HEK293 (cell line): ENCODE data around the gene RND2.

Experiments
- CTCF ChIA-PET: fragments of 350-600 bp; formaldehyde crosslinking; extraction: SDS; loops from one replicate; lab custom pipeline; 2021; ENCODE audit warnings: antibody characterized with exemption; lab: Yijun Ruan, JAX
- POLR2A ChIA-PET: fragments of 300-600 bp; formaldehyde crosslinking; extraction: SDS; loops from one replicate; lab custom pipeline; 2020; ENCODE audit warnings: antibody characterized with exemption, inconsistent platforms; lab: Yijun Ruan, JAX
- H3K27ac ChIP-seq: fragments of 200-500 bp; sonication (Bioruptor generic); 2 replicates; pipeline ENCODE4 v1.5.1; 2014; ENCODE audit warnings: low read depth, low read length, control low read depth, inconsistent platforms; ENCODE audit errors: extremely low read depth
- H3K36me3 ChIP-seq, 2 experiments: fragments of 200-500 bp in 1 of 2; sonication (Bioruptor generic) in 1 of 2; 1 replicate in 1 of 2; 2 replicates in 1 of 2; pipeline ENCODE4 v1.5.1; 2014 to 2017; ENCODE audit warnings: inconsistent platforms in 2 of 2, low read length in 2 of 2; ENCODE audit not compliant: control insufficient read depth in 2 of 2, insufficient read depth in 1 of 2
- H3K4me1 ChIP-seq: fragments of 200-500 bp; sonication (Bioruptor generic); 2 replicates; pipeline ENCODE4 v1.5.1; 2014; ENCODE audit warnings: mild to moderate bottlenecking, low read length, inconsistent platforms; ENCODE audit not compliant: control insufficient read depth, insufficient read depth
- H3K4me3 ChIP-seq: 2 replicates; pipeline ENCODE4 v1.5.1; 2011; ENCODE audit warnings: low read depth, mild to moderate bottlenecking, control low read depth, low read length, moderate library complexity
- H3K9me3 ChIP-seq: fragments of 200-500 bp; sonication (Bioruptor generic); 2 replicates; pipeline ENCODE4 v1.5.1; 2014; ENCODE audit warnings: low read depth, low read length, inconsistent platforms; ENCODE audit not compliant: control insufficient read depth, insufficient read depth
- ATF2 ChIP-seq: fragments of 450-650 bp; formaldehyde crosslinking; IDR thresholded peaks from 2 replicates; pipeline ENCODE4 v1.5.1; 2016; ENCODE audit warnings: missing biosample characterization, missing genetic modification characterization, low read depth
- FEZF1 ChIP-seq: fragments of 450-650 bp; formaldehyde crosslinking; IDR thresholded peaks from 2 replicates; pipeline ENCODE4 v1.5.1; 2016; ENCODE audit warnings: missing biosample characterization, missing genetic modification characterization
- SP2 ChIP-seq: fragments of 450-650 bp; formaldehyde crosslinking; IDR thresholded peaks from 2 replicates; pipeline ENCODE4 v1.5.1; 2016; ENCODE audit warnings: missing biosample characterization, missing genetic modification characterization
- TSHZ1 ChIP-seq: fragments of 450-650 bp; formaldehyde crosslinking; IDR thresholded peaks from 2 replicates; pipeline ENCODE4 v1.5.1; 2016; ENCODE audit warnings: missing biosample characterization, missing genetic modification characterization, borderline replicate concordance
- ZBTB7A ChIP-seq: fragments of 450-650 bp; formaldehyde crosslinking; IDR thresholded peaks from 2 replicates; pipeline ENCODE4 v1.5.1; 2016; ENCODE audit warnings: low read depth, missing biosample characterization, missing genetic modification characterization
- ZIC2 ChIP-seq: fragments of 450-650 bp; formaldehyde crosslinking; IDR thresholded peaks from 2 replicates; pipeline ENCODE4 v1.5.1; 2016; ENCODE audit warnings: missing biosample characterization, missing genetic modification characterization
- ZNF202 ChIP-seq: fragments of 450-650 bp; formaldehyde crosslinking; IDR thresholded peaks from 2 replicates; pipeline ENCODE4 v1.5.1; 2016; ENCODE audit warnings: missing biosample characterization, missing genetic modification characterization, borderline replicate concordance
- ZNF266 ChIP-seq: fragments of 450-650 bp; formaldehyde crosslinking; IDR thresholded peaks from 2 replicates; pipeline ENCODE4 v1.5.1; 2016; ENCODE audit warnings: missing biosample characterization, missing genetic modification characterization, low read depth
- ZNF302 ChIP-seq: fragments of 450-650 bp; formaldehyde crosslinking; IDR thresholded peaks from 2 replicates; pipeline ENCODE4 v1.5.1; 2016; ENCODE audit warnings: missing biosample characterization, missing genetic modification characterization, low read depth
- ZNF404 ChIP-seq: fragments of 450-650 bp; formaldehyde crosslinking; IDR thresholded peaks from 2 replicates; pipeline ENCODE4 v1.5.1; 2017; ENCODE audit warnings: missing biosample characterization, missing genetic modification characterization
- ZNF473 ChIP-seq: fragments of 450-650 bp; formaldehyde crosslinking; IDR thresholded peaks from 2 replicates; pipeline ENCODE4 v1.5.1; 2017; ENCODE audit warnings: missing biosample characterization, missing genetic modification characterization
- ZNF48 ChIP-seq: fragments of 450-650 bp; formaldehyde crosslinking; IDR thresholded peaks from 2 replicates; pipeline ENCODE4 v1.5.1; 2016; ENCODE audit warnings: missing biosample characterization, missing genetic modification characterization
- ZNF488 ChIP-seq: fragments of 450-650 bp; formaldehyde crosslinking; IDR thresholded peaks from 2 replicates; pipeline ENCODE4 v1.5.1; 2016; ENCODE audit warnings: missing biosample characterization, missing genetic modification characterization
- ZNF521 ChIP-seq: fragments of 450-650 bp; formaldehyde crosslinking; IDR thresholded peaks from 2 replicates; pipeline ENCODE4 v1.5.1; 2017; ENCODE audit warnings: missing biosample characterization, mild to moderate bottlenecking, missing genetic modification characterization
- ZNF558 ChIP-seq: fragments of 450-650 bp; formaldehyde crosslinking; IDR thresholded peaks from 2 replicates; pipeline ENCODE4 v1.5.1; 2016; ENCODE audit warnings: missing biosample characterization, missing genetic modification characterization
- ZNF560 ChIP-seq: fragments of 450-650 bp; formaldehyde crosslinking; IDR thresholded peaks from 2 replicates; pipeline ENCODE4 v1.5.1; 2017; ENCODE audit warnings: missing biosample characterization, missing genetic modification characterization, borderline replicate concordance
- ZNF629 ChIP-seq: fragments of 450-650 bp; formaldehyde crosslinking; IDR thresholded peaks from 2 replicates; pipeline ENCODE4 v1.5.1; 2017; ENCODE audit warnings: missing biosample characterization, missing genetic modification characterization
- ZNF776 ChIP-seq: fragments of 450-650 bp; formaldehyde crosslinking; IDR thresholded peaks from 2 replicates; pipeline ENCODE4 v1.5.0; 2017; ENCODE audit warnings: missing biosample characterization, missing genetic modification characterization, borderline replicate concordance
- ZNF785 ChIP-seq: fragments of 450-650 bp; formaldehyde crosslinking; IDR thresholded peaks from 2 replicates; pipeline ENCODE4 v1.5.1; 2016; ENCODE audit warnings: missing biosample characterization, missing genetic modification characterization
- ZNF830 ChIP-seq: fragments of 450-650 bp; IDR thresholded peaks from 2 replicates; pipeline ENCODE4 v1.5.0; 2018; ENCODE audit warnings: missing biosample characterization, missing genetic modification characterization, low read depth, mild to moderate bottlenecking, moderate library complexity
- ZNF843 ChIP-seq: fragments of 450-650 bp; formaldehyde crosslinking; IDR thresholded peaks from 2 replicates; pipeline ENCODE4 v1.5.1; 2016; ENCODE audit warnings: missing biosample characterization, missing genetic modification characterization
- ZSCAN23 ChIP-seq: fragments of 450-650 bp; formaldehyde crosslinking; IDR thresholded peaks from 2 replicates; pipeline ENCODE4 v1.5.1; 2016; ENCODE audit warnings: missing biosample characterization, missing genetic modification characterization
- ZSCAN5A ChIP-seq: fragments of 450-650 bp; formaldehyde crosslinking; IDR thresholded peaks from 2 replicates; pipeline ENCODE4 v1.5.1; 2016; ENCODE audit warnings: missing biosample characterization, missing genetic modification characterization

RND2 gene

GRCh38 chr17:43039646-43040045 is 14.6 kb downstream of the RND2 start (continued):
- TF ChIP-seq ZSCAN5A (tag by site-specific recombination): no peak
- TF ChIP-seq FEZF1 (tag by site-specific recombination): no peak
- no peak for TF ChIP-seq ZNF560 (tag by site-specific recombination)
- no peak for TF ChIP-seq ATF2 (tag by site-specific recombination)
- TF ChIP-seq ZBTB7A: no peak
- TF ChIP-seq ZNF785 (tag by site-specific recombination): no peak
- no peak for TF ChIP-seq ZNF558 (tag by site-specific recombination)
- TF ChIP-seq ZNF404 (tag by site-specific recombination): no peak
- TF ChIP-seq ZNF48 (tag by site-specific recombination): no peak
- TF ChIP-seq ZNF830 (tag by site-specific recombination): no peak

- Histone ChIP-seq H3K36me3 (peaks cover 9 to 39% of the 10 kb centered on the region in 2 experiments), H3K4me3 (no peak overlapping the region), H3K4me1 (no peaks in the 10 kb centered on the region), H3K27ac (no peak overlapping the region), H3K9me3 (no peaks in the 10 kb centered on the region)
- TF ChIP-seq ZSCAN23 (tag by site-specific recombination) (no peak), ZNF473 (tag by site-specific recombination) (no peak), ZNF776 (tag by site-specific recombination) (no peak), ZNF266 (tag by site-specific recombination) (no peak), TSHZ1 (tag by site-specific recombination) (no peak), SP2 (tag by site-specific recombination) (no peak), ZIC2 (tag by site-specific recombination) (no peak), ZNF404 (tag by site-specific recombination) (no peak), ZNF843 (tag by site-specific recombination) (no peak), ZNF629 (no peak), ZNF521 (no peak), ZNF302 (tag by site-specific recombination) (no peak), ZNF202 (tag by site-specific recombination) (no peak), ZNF488 (tag by site-specific recombination) (no peak)
- ChIA-PET CTCF (interaction anchor here (0.7 kb wide), 1 partner anchor 581 kb away, joined by 3 read pairs; no protein-coding TSS in a partner anchor), POLR2A (no interaction called here)
These were observed 15.6 kb downstream of the RND2 start for GRCh38 chr17:43040655-43041054.
